Activated T-cell treated with anti-CD3 and anti-CD28 coated beads, Interleukin-2, amount 50 U/mL, for 72 hours (primary cell): Measurements from ENCODE around the gene PPP2R5D. TPM values are rescaled to one million over a fixed set of nuclear protein-coding genes. Genes with fewer than 3 reads are reported as not detected.
A peak's percentile ranks its signal among the peaks of the same experiment; 100 is the strongest.

ENCODE experiments used
- ATAC-seq, 2 donors: fragments of 150-1000 bp; cut with Tn5 transposase; replicated peaks in 1 of 2; 2 replicates each; pipeline ENCODE4 v1.10.0; 2021; ENCODE audit warnings: moderate library complexity in 2 of 2, mild to moderate bottlenecking in 1 of 2
- DNase-seq, 2 donors: peaks; one replicate each; pipeline ENCODE4 v3.0.0; 2021 to 2022; ENCODE audit warnings: mixed read lengths in 1 of 2
- H3K27ac Mint-ChIP-seq: one replicate; pipeline ENCODE4 v1.8.0; 2022; ENCODE audit warnings: mild to moderate bottlenecking, moderate library complexity, mixed read lengths
- H3K27me3 Mint-ChIP-seq: one replicate; pipeline ENCODE4 v1.8.0; 2022; ENCODE audit warnings: low read depth, mixed read lengths
- H3K36me3 Mint-ChIP-seq, 2 donors: one replicate each; pipeline ENCODE4 v1.8.0; 2022; ENCODE audit warnings: mixed read lengths in 2 of 2, mild to moderate bottlenecking in 1 of 2; ENCODE audit not compliant: insufficient read depth in 2 of 2
- H3K4me1 Mint-ChIP-seq: one replicate; pipeline ENCODE4 v1.8.0; 2022; ENCODE audit warnings: low read depth, mixed read lengths
- H3K4me3 Mint-ChIP-seq, 2 donors: one replicate each; pipeline ENCODE4 v1.8.0; 2022; ENCODE audit warnings: mild to moderate bottlenecking in 2 of 2, mixed read lengths in 2 of 2, moderate library complexity in 2 of 2
- H3K9me3 Mint-ChIP-seq, 2 donors: one replicate each; pipeline ENCODE4 v1.8.0; 2022; ENCODE audit warnings: mixed read lengths in 2 of 2
- total RNA-seq, 2 donors: library from RNA; stranded (reverse); gene quantifications; one replicate each; pipeline ENCODE4 v1.2.3, GENCODE V29; 2022

Gene PPP2R5D
- total RNA-seq, 2 donors from 2014 or later, result 51.3 to 60.5 TPM

DNA sequence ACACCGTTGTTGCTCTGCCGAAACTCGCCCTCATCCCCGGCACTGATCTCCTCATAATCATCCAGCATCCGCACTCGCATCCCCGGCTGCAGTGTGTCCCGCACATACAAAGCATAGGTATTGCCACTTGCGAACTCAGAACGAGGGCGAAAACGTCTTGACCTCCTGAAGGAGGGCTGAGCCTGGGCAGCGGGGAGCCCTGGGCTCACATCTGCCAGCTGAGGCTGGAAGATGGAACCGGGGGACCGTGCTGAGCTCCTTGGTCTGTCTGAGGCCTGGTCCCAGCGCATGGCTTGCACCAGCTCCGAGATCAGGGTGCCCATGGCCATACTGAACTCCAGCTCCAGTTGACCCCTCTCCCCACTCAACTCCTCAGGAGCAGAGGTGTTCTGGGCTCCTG is 66.6 kb downstream of the PPP2R5D start:
- H3K27me3 Mint-ChIP-seq, result no peaks in the 10 kb centered on the region
- ATAC-seq (no peak), DNase-seq (no peak)
- H3K4me1 Mint-ChIP-seq, result peaks cover 48% of the 10 kb centered on the region
- H3K9me3 Mint-ChIP-seq, result no peaks in the 10 kb centered on the region
- H3K4me3 Mint-ChIP-seq, result no peak overlapping the region
- H3K27ac Mint-ChIP-seq, result no peak overlapping the region
- peaks cover 4 to 14% of the 10 kb centered on the region in 2 donors for H3K36me3 Mint-ChIP-seq

DNA sequence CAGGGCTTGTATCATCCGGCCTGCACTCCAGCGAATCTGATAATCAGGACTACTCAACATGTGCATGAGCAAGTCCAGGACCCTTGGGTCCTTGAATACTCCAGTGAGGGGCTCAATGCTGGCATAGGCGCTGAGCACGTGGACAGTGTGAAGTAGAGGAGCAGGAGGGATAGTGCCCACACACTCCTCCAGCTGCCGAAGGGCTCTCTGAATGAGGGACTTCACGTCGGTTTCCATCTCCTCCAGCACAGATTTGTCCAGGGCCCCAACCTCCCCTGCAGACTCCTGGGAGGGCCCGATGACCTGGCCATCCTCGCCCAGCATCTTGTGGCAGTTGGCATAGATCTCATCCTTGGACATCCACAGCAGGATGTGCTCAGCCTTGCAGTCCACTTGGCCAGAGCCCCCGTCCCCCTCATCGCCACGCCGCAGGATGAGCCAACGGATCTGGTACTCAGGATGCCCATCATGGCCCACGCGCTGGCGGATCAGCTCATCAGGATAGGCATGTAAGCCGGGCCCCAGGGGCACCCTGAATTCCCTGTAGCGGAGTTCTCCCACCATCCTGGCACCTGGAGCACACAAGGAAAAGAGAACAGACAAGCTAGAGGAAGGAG is 68.0 kb downstream of the PPP2R5D start:
- ATAC-seq (no peak), DNase-seq (no peak)
- H3K4me1 Mint-ChIP-seq, result peaks cover 50% of the 10 kb centered on the region
- H3K36me3 Mint-ChIP-seq, result peaks cover 4 to 11% of the 10 kb centered on the region in 2 donors
- peak overlapping the region; percentile 96 to 99 for H3K4me3 Mint-ChIP-seq
- H3K27me3 Mint-ChIP-seq, result no peaks in the 10 kb centered on the region
- peak overlapping the region; percentile 88 for H3K27ac Mint-ChIP-seq
- no peaks in the 10 kb centered on the region for H3K9me3 Mint-ChIP-seq

DNA sequence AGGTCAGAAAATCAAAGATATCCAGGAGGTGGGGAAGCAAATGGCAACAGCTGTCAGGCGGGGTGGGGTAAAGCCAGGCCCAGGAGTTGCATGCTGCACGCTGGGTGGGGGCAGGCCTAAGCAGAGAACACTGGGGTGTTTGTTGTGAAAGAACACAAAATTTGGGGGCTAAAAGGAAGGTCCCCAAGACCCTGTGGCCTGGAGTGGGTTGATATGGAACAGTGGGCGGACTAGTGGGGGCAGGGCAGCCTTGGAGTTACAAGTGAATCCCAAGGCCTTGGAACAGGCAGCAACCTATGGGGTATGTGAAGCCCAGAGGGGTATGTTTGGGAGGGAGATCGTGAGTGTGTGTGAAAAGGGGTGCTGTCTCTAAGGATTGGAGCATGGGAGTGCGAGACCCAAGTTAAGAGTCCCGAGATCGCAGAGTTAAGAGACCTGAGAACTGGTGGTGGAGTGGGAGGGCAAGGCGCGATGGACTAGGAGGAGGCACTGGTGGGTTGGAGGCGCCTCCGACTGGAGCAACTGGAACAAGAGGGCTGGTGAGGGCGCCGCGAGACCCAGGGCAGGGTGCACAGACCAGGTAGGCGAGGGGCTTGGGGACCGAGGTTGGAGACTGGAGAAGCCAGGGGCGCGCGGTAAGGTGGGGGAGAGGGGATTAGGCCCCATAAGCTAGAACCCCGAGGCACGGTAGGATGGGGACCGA is 68.6 kb downstream of the PPP2R5D start:
- Mint-ChIP-seq H3K36me3 (peaks cover 4 to 11% of the 10 kb centered on the region in 2 donors), H3K27me3 (no peaks in the 10 kb centered on the region), H3K27ac (peak overlapping the region; percentile 88), H3K4me1 (peaks cover 55% of the 10 kb centered on the region), H3K9me3 (no peaks in the 10 kb centered on the region), H3K4me3 (peak overlapping the region; percentile 96 to 99)
- peak; percentile 23 to 35 for DNase-seq
- ATAC-seq, result peak; percentile 10 to 11

DNA sequence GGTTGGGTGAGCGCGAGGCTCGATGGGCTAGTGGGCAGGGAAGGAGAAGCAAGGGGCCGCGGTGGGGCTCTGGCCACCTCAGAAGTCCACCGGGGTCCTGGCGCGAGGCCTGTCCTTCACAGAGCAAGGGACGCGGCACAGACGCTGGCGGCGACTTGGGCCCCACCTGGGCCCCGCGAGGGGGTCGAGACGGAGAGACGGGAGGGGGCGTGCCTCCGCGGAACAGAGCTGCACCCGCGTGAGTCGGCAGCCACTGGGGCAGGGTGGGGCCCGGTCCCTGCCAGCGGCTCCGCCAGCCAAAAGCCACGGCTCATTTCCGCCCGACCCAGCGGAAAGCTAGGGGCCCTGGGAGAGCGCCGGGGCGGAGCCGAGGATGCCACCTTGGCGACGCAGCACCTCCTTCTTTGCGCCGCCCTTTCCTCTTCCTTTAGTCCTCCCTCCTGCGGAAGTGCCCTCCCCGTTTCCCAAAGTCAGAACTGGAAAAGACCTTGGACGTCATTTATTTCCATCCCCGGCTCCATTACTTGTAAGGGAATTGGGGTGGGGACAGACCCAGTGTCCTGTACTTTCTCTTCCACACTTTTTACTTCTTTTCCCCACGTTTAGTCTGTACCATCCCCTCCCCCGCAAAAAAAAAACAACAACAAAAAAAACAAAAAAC is 69.3 kb downstream of the PPP2R5D start, which contains the start of gene CUL7:
Gene CUL7, minus strand, starts transcription at position 307 of the 661 bp plus-strand sequence. CDS start 1,063 bp downstream, outside the sequence.
- Mint-ChIP-seq H3K27ac (peak within 1 kb of the TSS; percentile 99), H3K27me3 (no peaks in the 10 kb centered on the region), H3K4me1 (peaks cover 62% of the 10 kb centered on the region), H3K36me3 (peaks cover 4 to 11% of the 10 kb centered on the region in 2 donors), H3K9me3 (no peaks in the 10 kb centered on the region), H3K4me3 (peak within 1 kb of the TSS; percentile 96 to 99)
- DNase-seq (peak; percentile 95 to 96), ATAC-seq (peak; percentile 99 to 100)

- peak overlapping the region; percentile 96 to 99 for H3K4me3 Mint-ChIP-seq
- no peak for ATAC-seq
- peaks cover 65% of the 10 kb centered on the region for H3K4me1 Mint-ChIP-seq
- DNase-seq, result no peak
- H3K36me3 Mint-ChIP-seq, result peaks cover 4 to 10% of the 10 kb centered on the region in 2 donors
- H3K9me3 Mint-ChIP-seq, result no peaks in the 10 kb centered on the region
- no peaks in the 10 kb centered on the region for H3K27me3 Mint-ChIP-seq
- peak overlapping the region; percentile 99 for H3K27ac Mint-ChIP-seq
Measured at GRCh38 chr6:43054206-43054943, 70.0 kb downstream of the PPP2R5D start.

GRCh38 chr6:43055966-43056365 is 71.6 kb downstream of the PPP2R5D start:
- Mint-ChIP-seq H3K36me3 (peaks cover 4 to 5% of the 10 kb centered on the region in 2 donors), H3K4me3 (no peak overlapping the region), H3K27me3 (no peaks in the 10 kb centered on the region), H3K4me1 (peaks cover 66% of the 10 kb centered on the region), H3K9me3 (no peaks in the 10 kb centered on the region), H3K27ac (no peak overlapping the region)
- ATAC-seq (no peak), DNase-seq (no peak)

- no peak for DNase-seq
- Mint-ChIP-seq H3K4me1 (peaks cover 46% of the 10 kb centered on the region), H3K27ac (peak overlapping the region; percentile 96), H3K9me3 (no peaks in the 10 kb centered on the region), H3K36me3 (peaks cover 3% of the 10 kb centered on the region in 2 donors), H3K27me3 (no peaks in the 10 kb centered on the region), H3K4me3 (peak overlapping the region; percentile 90 to 94)
- ATAC-seq, result no peak
Measured at GRCh38 chr6:43058531-43058930, 74.2 kb downstream of the PPP2R5D start.

- no peaks in the 10 kb centered on the region for H3K27me3 Mint-ChIP-seq
- DNase-seq (peak; percentile 94 to 97), ATAC-seq (peak; percentile 96 to 97)
- H3K36me3 Mint-ChIP-seq, result no peaks in the 10 kb centered on the region
- H3K4me1 Mint-ChIP-seq, result peaks cover 46% of the 10 kb centered on the region
- peak within 1 kb of the TSS; percentile 96 for H3K27ac Mint-ChIP-seq
- H3K9me3 Mint-ChIP-seq, result no peaks in the 10 kb centered on the region
- H3K4me3 Mint-ChIP-seq, result peak within 1 kb of the TSS; percentile 90 to 94
Measured at GRCh38 chr6:43059168-43060033, 75.0 kb downstream of the PPP2R5D start, which contains the start of the genes KLC4 and MRPL2. Gene KLC4, plus strand, starts transcription at chr6:43059631. Its CDS starts 1,705 bp downstream, at chr6:43061336. Gene MRPL2, minus strand, starts transcription at chr6:43059434. Its CDS starts 53 bp downstream, at chr6:43059381.

- no peak for DNase-seq
- no peak for ATAC-seq
- H3K27me3 Mint-ChIP-seq, result no peaks in the 10 kb centered on the region
- H3K4me1 Mint-ChIP-seq, result peaks cover 43% of the 10 kb centered on the region
- H3K4me3 Mint-ChIP-seq, result peak overlapping the region; percentile 90 to 94
- no peaks in the 10 kb centered on the region for H3K36me3 Mint-ChIP-seq
- H3K9me3 Mint-ChIP-seq, result no peaks in the 10 kb centered on the region
- H3K27ac Mint-ChIP-seq, result peak overlapping the region; percentile 96
Measured at GRCh38 chr6:43060034-43060754, 75.8 kb downstream of the PPP2R5D start.

DNA sequence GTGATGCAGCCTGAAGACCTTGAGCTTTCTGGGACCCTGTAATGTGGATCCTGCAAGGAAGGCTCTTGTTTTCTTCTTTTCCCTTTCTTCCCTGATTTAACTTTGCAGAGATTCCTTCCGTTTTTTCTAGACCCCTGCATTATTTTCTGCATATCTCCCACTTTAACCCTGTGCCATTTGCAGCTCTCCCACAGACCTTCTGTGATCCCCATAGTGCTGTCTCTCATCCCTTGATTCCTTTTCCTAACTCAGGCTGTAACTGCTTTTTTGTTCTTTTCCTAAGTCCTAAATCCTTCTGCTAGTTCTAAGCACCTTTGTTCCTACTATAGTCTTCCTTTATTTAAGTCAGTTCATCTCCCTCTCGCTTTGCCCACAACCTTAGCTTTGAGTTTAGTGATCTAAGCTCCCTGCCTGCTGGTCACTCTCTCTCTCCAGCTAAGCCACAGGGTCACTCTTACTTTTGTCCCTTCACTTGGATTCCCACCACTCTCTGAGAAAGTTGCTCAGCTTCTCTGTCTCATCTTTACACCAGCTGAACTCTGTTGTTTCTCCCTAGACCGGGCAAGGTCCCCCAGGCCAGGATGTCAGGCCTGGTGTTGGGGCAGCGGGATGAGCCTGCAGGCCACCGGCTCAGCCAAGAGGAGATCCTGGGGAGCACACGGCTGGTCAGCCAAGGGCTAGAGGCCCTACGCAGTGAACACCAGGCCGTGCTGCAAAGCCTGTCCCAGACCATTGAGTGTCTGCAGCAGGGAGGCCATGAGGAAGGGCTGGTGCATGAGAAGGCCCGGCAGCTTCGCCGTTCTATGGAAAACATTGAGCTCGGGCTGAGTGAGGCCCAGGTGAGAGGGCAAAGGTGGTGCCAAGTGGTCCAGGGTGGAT is 76.6 kb downstream of the PPP2R5D start:
- Mint-ChIP-seq H3K27ac (peak overlapping the region; percentile 10), H3K9me3 (no peaks in the 10 kb centered on the region)

GRCh38 chr6:43061861-43062260 is 77.5 kb downstream of the PPP2R5D start:
- Mint-ChIP-seq H3K27me3 (no peaks in the 10 kb centered on the region), H3K36me3 (peaks cover 0 to 2% of the 10 kb centered on the region in 2 donors), H3K27ac (no peak overlapping the region), H3K4me3 (no peak overlapping the region), H3K4me1 (peaks cover 39% of the 10 kb centered on the region), H3K9me3 (no peaks in the 10 kb centered on the region)
- no peak for DNase-seq
- no peak for ATAC-seq

More for the DNA sequence above, 76.6 kb downstream of the PPP2R5D start:
- H3K27me3 Mint-ChIP-seq, result no peaks in the 10 kb centered on the region
- DNase-seq (no peak), ATAC-seq (no peak)
- H3K36me3 Mint-ChIP-seq, result no peaks in the 10 kb centered on the region
- H3K4me1 Mint-ChIP-seq, result peaks cover 41% of the 10 kb centered on the region
- peak overlapping the region; percentile 90 to 94 for H3K4me3 Mint-ChIP-seq
